ENCODE results near the gene CRTAC1.

GRCh38 chr10:98038288-98038687, 7.9 kb upstream of the CRTAC1 start:
- TF ChIP-seq, protein P1, sequence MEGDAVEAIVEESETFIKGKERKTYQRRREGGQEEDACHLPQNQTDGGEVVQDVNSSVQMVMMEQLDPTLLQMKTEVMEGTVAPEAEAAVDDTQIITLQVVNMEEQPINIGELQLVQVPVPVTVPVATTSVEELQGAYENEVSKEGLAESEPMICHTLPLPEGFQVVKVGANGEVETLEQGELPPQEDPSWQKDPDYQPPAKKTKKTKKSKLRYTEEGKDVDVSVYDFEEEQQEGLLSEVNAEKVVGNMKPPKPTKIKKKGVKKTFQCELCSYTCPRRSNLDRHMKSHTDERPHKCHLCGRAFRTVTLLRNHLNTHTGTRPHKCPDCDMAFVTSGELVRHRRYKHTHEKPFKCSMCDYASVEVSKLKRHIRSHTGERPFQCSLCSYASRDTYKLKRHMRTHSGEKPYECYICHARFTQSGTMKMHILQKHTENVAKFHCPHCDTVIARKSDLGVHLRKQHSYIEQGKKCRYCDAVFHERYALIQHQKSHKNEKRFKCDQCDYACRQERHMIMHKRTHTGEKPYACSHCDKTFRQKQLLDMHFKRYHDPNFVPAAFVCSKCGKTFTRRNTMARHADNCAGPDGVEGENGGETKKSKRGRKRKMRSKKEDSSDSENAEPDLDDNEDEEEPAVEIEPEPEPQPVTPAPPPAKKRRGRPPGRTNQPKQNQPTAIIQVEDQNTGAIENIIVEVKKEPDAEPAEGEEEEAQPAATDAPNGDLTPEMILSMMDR (conservative IDR thresholded peaks at IDR 0.05 in 1 of 2, IDR thresholded peaks at IDR 0.05 in 1 of 2; ENCODE audit: extremely low read depth in 1 of 2, insufficient read depth in 1 of 2, low read depth in 1 of 2, low read length in 2 of 2), result no peak
- TF ChIP-seq EZH2 (IDR thresholded peaks at IDR 0.05; ENCODE audit: borderline replicate concordance, low read length), result no peak
